NB4 (cell line): ENCODE results near the gene TPST2.

Experiments used
- DNase-seq: peaks from one replicate; pipeline ENCODE4 v3.0.0; 2010; ENCODE audit warnings: low read depth
- H3K4me3 ChIP-seq: one replicate; pipeline ENCODE4 v1.5.1; 2011; ENCODE audit warnings: mild to moderate bottlenecking, low read depth, low read length, moderate library complexity
- MYC ChIP-seq: IDR thresholded peaks from 2 replicates; pipeline ENCODE4 v1.6.1; 2011; ENCODE audit warnings: low read depth, low read length
- POLR2A ChIP-seq: IDR thresholded peaks from 2 replicates; pipeline ENCODE4 v1.6.1; 2011; ENCODE audit warnings: mild to moderate bottlenecking; ENCODE audit not compliant: insufficient read length; ENCODE audit errors: extremely low read depth
- TF ChIP-seq, protein P1 (sequence below): IDR thresholded peaks from 2 replicates; pipeline ENCODE4 v1.6.1; 2011; ENCODE audit warnings: low read depth, low read length
- TF ChIP-seq, protein P2 (sequence below): IDR thresholded peaks from one replicate; pipeline ENCODE4 v1.5.1; 2012; ENCODE audit warnings: low read depth, low read length

Gene TPST2

DNA sequence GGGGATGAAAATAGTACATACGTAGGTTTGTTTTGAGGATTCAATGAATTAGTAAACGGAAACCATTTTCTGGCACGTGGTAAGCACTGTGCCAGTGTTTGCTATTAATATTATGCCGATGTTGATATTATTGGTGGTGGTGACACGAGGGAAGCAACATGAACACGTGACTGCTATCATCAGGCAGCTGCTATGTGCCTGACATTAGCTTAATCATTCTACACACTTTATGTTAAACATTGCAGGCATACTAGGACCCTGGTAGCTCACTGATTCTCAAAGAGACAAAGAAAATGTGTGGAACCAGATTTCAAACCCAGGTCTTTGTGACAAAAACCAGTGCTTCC, 105.6 kb downstream of the TPST2 start:
- no peak for DNase-seq
- TF ChIP-seq, protein P1, sequence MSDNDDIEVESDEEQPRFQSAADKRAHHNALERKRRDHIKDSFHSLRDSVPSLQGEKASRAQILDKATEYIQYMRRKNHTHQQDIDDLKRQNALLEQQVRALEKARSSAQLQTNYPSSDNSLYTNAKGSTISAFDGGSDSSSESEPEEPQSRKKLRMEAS = peak; percentile 90
- no peak for TF ChIP-seq POLR2A
- H3K4me3 ChIP-seq = peak overlapping the region; percentile 100

DNA sequence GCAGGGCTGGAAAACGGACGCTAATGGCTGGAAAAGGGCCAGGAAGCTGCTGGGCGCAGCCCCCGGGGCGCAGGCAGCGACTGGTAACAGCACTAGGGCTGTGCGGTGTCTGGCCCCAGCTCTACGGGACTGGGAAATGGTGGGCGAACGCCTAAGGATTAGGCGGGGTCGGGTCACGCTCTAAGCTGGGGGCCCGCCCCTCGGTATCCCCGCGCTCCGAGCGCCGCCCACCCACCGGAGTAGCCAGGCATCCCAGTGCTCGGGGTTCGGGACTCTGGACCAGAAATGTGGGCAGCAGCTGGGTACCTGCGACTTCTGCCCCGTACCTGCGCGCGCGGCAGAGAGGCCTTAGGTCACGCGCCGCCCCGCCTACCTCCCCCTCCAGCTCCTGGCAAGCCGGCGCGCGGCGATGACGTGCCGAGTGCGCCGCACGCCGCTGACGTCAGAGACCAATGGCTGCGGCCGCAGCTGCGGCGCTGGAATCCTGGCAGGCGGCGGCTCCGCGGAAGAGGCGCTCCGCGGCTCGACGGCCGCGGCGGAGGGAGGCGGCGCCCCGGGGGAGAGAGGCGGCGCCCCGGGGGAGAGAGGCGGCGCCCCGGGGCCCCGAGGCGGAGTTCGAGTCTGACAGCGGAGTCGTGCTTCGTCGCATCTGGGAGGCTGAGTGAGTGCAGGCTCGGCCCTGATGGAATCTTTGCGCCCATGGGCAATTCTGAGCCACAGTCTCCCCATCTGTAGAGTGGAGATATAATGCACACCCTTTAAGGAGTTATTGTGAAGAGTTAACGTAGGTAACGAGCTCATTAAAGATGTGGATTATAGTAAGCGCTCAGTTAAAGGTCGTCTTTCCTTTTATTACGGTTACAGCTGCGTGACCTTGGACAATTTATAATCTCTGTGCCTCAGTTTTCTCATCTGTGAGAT, 106.2 kb downstream of the TPST2 start, which contains the start of the genes HPS4 and SRRD:
Gene HPS4 (minus strand): TSS at position 345 of the 921 bp plus-strand sequence. CDS start 2,021 bp downstream, outside the sequence.
Gene SRRD (plus strand): TSS at position 439 of the 921 bp plus-strand sequence. CDS start 14 bp downstream, at position 453.
- peak; percentile 92 for DNase-seq
- peak within 1 kb of the TSS; percentile 100 for H3K4me3 ChIP-seq
- TF ChIP-seq POLR2A = peak; percentile 72
- peak; percentile 31 for TF ChIP-seq MYC
- TF ChIP-seq, protein P2, sequence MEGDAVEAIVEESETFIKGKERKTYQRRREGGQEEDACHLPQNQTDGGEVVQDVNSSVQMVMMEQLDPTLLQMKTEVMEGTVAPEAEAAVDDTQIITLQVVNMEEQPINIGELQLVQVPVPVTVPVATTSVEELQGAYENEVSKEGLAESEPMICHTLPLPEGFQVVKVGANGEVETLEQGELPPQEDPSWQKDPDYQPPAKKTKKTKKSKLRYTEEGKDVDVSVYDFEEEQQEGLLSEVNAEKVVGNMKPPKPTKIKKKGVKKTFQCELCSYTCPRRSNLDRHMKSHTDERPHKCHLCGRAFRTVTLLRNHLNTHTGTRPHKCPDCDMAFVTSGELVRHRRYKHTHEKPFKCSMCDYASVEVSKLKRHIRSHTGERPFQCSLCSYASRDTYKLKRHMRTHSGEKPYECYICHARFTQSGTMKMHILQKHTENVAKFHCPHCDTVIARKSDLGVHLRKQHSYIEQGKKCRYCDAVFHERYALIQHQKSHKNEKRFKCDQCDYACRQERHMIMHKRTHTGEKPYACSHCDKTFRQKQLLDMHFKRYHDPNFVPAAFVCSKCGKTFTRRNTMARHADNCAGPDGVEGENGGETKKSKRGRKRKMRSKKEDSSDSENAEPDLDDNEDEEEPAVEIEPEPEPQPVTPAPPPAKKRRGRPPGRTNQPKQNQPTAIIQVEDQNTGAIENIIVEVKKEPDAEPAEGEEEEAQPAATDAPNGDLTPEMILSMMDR = no peak
- TF ChIP-seq, protein P1 = peak; percentile 57

DNA sequence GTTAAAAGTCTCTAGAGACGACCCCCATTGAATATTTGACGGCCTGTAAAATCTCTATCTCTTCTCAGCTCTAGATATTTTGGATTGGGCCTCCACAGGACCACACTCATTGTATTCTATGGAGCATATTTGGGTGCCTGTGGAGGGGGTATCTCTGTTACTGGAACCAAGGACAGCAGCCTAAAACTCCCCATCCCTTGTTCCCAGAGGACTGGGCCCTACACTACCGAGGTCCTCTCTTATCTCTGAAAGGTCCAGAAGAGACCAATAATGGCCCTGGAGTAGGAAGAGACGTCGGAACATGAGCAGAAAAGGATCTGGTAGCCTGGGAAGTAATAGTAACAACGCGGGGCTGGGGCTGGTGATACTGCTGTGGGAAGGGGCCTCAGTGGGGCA, 106.9 kb downstream of the TPST2 start:
- DNase-seq = no peak

DNA sequence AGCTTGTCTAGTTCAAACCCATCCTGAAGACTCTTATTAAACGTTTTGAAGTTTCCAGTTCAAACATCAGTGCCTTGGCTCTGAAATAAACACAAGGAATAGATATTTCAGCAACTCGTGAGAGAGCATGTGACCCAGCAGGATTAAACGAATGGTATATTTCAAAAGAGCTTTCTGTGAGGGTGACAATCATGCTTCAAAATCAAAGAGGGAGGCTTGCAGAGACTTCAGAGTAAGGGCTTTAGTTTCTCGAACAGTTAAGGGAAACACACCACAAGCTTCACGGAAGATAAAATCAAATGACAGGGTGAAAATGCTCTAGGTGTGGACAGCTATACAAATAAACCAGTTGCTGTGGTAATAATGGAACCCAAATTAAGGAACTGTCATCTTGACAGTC, 107.8 kb downstream of the TPST2 start:
- peak overlapping the region; percentile 91 for H3K4me3 ChIP-seq

More for the DNA sequence above, 106.9 kb downstream of the TPST2 start:
- TF ChIP-seq, protein P2 = no peak
- TF ChIP-seq MYC = no peak
- no peak for TF ChIP-seq POLR2A
- peak overlapping the region; percentile 91 for H3K4me3 ChIP-seq

DNA sequence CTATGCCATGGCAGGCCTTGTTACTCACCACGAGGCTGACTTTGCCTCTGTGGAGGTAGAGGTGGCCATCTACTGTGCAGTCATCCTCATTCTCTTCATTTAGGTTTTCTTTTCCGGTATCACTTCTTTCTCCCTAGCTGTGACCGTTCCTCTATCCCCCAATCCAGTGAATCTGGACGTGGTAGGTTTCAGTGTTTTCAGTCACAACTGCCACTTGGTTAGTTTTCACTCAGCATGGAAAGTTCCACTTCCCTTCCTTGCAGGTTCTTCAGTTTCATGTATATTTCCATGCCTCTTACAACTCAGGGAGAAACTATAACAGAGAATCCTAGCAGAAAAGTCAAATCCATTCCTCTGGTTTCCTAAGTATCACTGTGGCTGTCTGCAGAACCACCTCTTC, 108.2 kb downstream of the TPST2 start:
- TF ChIP-seq, protein P1 = no peak
- TF ChIP-seq POLR2A (no peak), MYC (no peak)
- TF ChIP-seq, protein P2 = no peak
- DNase-seq = no peak
- H3K4me3 ChIP-seq = no peak overlapping the region

More for the DNA sequence above, 107.8 kb downstream of the TPST2 start:
- TF ChIP-seq MYC (no peak), POLR2A (no peak)
- TF ChIP-seq, protein P2 = no peak
- TF ChIP-seq, protein P1 = no peak
- DNase-seq = no peak

DNA sequence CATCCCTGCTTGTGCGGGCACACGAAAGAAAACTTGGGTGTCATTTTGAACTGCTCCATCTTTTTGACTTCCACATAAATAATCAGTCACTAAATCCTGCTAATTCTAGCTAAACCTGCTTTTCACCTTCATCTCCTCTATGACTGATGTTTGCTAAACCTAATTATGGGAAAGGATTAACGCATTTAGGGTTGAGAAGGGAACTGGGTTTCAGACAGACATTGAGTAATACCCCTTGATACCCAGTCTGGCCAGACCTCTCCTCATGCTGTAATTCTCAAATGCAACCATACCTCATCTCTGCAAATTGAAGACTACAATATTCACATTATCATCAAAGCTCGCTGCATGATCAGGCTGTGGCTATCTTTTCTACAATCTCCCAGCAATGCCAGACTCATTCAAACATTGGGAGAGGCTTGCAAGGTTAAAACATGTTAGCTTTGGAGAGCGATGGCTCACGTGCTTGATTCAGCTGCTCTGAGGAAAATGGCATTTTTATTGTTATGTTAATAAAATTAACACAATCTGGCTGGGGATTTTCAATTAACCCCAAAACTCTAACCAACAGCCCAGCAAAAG, 108.7 kb downstream of the TPST2 start:
- peak overlapping the region; percentile 22 for H3K4me3 ChIP-seq
- DNase-seq = no peak
- TF ChIP-seq, protein P2 = no peak
- TF ChIP-seq MYC (no peak), POLR2A (no peak)
- TF ChIP-seq, protein P1 = no peak
